ENCODE measurements around the gene BRMS1L.

The BRMS1L gene

DNA sequence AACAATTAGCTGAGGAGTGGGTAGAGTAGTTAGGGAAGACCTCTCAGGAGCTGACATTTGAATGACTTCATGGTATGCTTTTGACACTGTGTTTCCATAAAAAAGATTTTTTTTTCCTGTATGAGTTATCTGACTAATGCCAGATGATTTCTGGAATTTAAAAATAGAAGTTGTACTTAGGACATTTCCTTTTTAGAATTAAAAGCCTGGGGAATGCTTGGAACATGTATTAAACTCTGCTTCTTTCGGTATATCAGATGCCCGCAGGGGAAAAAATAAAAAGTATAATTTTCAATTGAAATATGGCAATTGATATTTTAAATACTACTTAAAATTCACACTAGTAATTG is 41.1 kb downstream of the BRMS1L start:
- no peak for DNase-seq

GRCh38 chr14:35875296-35875695 is 49.2 kb downstream of the BRMS1L start:
- no peak for DNase-seq

GRCh38 chr14:35877276-35877675 is 51.1 kb downstream of the BRMS1L start:
- DNase-seq, result no peak

DNA sequence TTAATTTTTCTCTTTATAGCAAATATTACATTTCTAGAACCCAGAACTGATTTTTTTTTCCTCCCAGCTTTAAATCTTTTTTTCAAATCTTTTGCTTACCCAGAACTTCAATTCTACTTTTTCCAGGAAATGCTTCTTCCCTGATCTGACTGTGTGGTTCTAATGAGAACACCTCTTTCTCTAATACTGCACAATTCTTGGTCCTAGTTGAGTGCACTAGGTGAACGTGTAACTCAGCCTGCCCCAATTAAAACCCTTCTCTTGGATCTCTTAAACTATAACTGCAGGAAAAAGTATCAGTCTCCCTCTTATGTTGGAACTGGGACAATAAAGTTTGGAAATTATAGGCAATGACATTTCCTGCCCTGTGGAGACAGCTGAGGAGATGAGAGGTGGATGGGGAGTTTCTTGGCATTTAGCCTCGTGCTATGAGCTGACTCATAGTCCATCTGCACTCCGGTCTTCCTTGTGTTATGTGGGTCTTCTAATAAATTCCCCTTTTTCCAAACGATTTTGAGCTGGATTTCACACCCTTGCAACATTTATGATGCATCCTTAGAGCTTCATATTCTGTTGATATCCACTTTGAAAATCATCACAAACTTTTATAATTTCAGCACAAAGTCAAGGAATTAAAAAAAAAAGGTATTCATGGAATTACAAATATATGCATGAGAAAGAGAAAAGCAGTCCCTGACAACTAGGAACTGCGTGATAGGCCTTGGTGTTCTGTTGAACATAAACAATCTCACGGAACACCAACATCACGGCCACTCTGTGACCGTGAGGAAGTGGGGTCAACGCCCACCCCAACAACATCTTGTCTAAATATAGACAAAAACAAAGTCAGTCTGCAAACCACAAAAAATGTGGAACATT is 52.4 kb downstream of the BRMS1L start:
- no peak for DNase-seq

DNA sequence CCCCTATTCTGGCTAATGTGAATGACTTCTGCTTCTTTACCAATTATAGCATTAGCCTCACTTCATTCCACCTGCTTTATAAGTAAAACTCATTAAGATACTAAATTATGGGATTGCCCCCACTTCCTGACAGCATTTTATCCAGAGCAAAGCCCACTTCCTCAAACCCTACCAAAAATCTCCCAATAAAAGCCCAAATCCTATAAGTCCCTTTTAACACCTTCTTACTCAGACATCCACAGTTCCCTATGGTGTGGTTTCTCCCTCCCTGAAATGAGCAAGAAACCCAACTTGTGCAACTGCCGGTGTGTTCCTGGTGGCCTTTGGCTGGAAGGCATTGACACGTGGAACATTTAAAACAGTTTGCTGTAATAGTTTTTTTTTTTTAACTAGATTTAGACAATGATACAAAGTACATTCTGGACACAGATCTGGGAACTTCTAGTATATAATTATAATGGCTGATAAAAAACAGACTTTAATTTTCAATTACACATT is 53.1 kb downstream of the BRMS1L start:
- DNase-seq, result no peak

GRCh38 chr14:35879654-35880249 is 53.6 kb downstream of the BRMS1L start:
- DNase-seq, result no peak

GRCh38 chr14:35881280-35881679 is 55.1 kb downstream of the BRMS1L start:
- no peak for DNase-seq

GRCh38 chr14:35883677-35884293 is 57.6 kb downstream of the BRMS1L start:
- DNase-seq, result peak; percentile 26

DNA sequence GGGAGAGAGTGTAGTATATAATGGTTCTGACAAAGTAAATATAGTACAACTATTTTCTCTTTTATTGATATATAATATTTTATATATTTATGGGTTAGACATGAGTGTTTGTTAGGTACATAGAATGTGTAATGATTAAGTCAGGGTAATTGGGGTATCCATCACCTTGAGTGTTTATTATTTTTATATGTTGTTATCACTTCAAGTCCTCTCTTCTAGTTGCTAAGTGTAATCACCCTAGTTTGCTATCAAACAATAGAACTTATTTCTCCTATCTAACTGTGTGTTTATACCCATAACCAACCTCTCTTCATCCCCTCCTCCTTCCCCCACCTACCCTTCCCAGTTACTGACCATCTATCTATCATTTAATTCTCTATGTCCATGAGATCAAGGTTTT is 64.2 kb downstream of the BRMS1L start:
- no peak for DNase-seq

DNA sequence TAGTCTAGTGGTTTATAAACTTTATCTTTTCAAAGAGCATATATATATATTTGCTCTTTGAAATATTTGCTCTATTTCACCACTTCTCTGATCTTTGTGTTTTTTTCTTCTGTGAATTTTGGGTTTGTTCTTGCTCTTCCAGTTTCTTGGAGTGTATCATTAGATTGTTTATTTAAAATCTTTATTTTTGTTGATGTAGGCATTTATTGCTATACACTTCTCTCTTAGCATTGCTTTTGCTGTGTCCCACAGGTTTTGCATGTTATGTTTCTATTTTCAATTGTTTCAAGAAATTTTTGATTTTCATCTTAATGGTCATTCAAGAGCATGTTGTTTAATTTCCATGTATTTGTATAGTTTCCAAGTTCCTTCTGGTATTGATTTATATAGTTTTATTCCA is 69.1 kb downstream of the BRMS1L start:
- no peak for DNase-seq

DNA sequence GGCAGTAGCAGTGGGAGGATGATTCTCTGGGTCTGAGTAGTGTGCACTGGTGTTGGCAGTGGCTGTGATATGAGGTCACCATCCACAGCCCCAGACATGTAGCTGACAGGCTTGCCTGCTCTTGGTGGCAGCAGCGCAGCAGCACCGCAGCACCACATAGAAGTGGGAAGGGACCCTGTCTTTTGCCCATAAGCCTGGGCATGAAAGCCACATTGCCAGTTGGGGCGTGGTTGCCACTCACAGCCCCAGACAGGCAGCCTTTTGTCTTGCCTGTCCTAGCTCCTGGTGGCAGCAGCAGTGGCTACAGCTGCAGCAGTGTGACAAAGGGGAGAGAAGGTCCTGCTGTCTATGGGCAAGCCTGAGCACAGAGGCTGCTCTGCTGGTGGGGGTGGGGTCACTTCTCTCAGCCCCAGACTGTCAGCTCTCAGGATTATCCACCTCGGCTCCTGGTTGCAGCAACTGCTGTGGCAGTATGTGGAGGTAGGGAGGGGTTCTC is 71.5 kb downstream of the BRMS1L start:
- no peak for DNase-seq

- no peak for DNase-seq
Measured at GRCh38 chr14:35898217-35898775, 72.2 kb downstream of the BRMS1L start.

- no peak for DNase-seq
Measured at GRCh38 chr14:35900741-35901140, 74.6 kb downstream of the BRMS1L start.

DNA sequence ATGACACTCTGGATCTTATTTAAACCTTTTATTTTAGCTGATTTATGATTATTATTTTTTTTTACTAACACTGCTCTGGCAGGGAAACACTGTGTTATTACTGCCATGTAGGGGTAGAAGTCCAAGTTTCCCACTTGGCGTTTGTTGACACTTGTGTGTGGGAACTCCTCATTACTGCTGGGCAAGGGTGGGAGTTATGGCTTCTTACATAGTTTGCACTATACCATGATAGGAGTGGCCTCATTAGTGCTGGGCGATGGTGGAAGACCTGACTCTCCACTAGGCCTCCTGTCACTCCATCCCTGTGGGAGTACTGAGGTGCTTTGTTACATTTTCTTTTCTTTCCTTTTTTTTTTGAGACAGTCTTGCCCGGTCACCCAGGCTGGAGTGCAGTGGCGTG is 83.5 kb downstream of the BRMS1L start:
- DNase-seq, result no peak

- DNase-seq, result no peak
Measured at GRCh38 chr14:35910191-35910590, 84.1 kb downstream of the BRMS1L start.

GRCh38 chr14:35911097-35911496 is 85.0 kb downstream of the BRMS1L start:
- DNase-seq, result no peak

DNA sequence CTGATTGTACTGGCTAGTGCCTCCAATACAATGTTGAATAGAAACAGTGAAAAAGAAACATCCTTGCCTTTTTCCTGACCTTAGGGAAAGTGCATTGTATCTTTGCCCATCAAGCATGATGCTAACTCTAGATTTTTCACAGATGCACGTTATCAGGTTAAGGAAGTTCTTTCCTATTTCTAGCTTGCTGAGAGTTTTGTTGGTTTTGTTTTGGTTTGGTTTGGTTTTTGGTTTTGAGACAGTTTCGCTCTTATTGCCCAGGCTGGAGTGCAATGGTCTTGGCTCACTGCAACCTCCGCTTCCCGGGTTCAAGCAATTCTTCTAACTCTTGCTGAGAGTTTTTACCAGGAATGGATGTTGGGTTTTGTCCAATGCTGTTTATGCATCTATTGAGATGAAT is 89.0 kb downstream of the BRMS1L start:
- no peak for DNase-seq

DNA sequence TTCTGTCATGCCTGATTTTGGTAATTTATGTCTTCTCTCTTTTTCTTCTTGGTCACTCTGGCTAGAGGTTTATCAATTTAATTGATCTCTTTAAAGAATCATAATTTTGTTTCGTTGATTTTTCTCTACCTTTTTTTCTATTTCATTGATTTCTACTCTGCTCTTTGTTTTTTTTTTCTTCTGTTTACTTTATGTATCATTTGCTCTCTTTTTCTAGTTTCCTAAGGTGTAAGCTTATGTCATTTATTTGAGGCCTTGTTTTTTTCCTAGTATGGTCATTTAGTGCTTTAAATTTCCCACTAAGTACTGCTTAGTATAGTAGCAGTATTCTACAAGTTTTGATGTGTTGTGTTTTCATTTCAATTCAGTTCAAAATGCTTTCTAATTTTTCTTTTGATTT is 89.6 kb downstream of the BRMS1L start:
- no peak for DNase-seq
